Activated CD8-positive, alpha-beta memory T cell treated with anti-CD3 and anti-CD28 coated beads, Interleukin-2, amount 50 U/mL, for 24 hours (primary cell): ENCODE measurements around the gene HDAC11.
"Not testable (repeated sequence)": the region's sequence is repeated elsewhere in the genome, so short reads cannot be mapped to it uniquely, and the experiment has no call there.

Experiments used
- DNase-seq: peaks from one replicate; pipeline ENCODE4 v3.0.0-alpha.2; 2020; ENCODE audit errors: extremely low read depth

The HDAC11 gene

GRCh38 chr3:13507570-13508339 lies 27.6 kb downstream of the HDAC11 start:
- no peak for DNase-seq

- DNase-seq, result no peak
Measured at GRCh38 chr3:13508496-13508895, 28.4 kb downstream of the HDAC11 start.

- no peak for DNase-seq
Measured at GRCh38 chr3:13509059-13509815, 29.1 kb downstream of the HDAC11 start.

GRCh38 chr3:13509816-13510192 lies 29.7 kb downstream of the HDAC11 start:
- DNase-seq, result no peak

- DNase-seq, result no peak
Measured at GRCh38 chr3:13512451-13512850, 32.3 kb downstream of the HDAC11 start.

- no peak for DNase-seq
Measured at GRCh38 chr3:13513051-13513912, 33.2 kb downstream of the HDAC11 start.

- DNase-seq, result no peak
Measured at GRCh38 chr3:13513913-13514517, 33.9 kb downstream of the HDAC11 start.

GRCh38 chr3:13514639-13515435 lies 34.7 kb downstream of the HDAC11 start:
- no peak for DNase-seq

- no peak for DNase-seq
Measured at GRCh38 chr3:13515786-13516759, 36.0 kb downstream of the HDAC11 start.

GRCh38 chr3:13516760-13517135 lies 36.6 kb downstream of the HDAC11 start:
- no peak for DNase-seq

GRCh38 chr3:13517253-13517977 lies 37.3 kb downstream of the HDAC11 start:
- DNase-seq, result no peak

- no peak for DNase-seq
Measured at GRCh38 chr3:13518516-13518953, 38.4 kb downstream of the HDAC11 start.

GRCh38 chr3:13519006-13519791 lies 39.1 kb downstream of the HDAC11 start:
- no peak for DNase-seq

GRCh38 chr3:13520326-13520880 lies 40.3 kb downstream of the HDAC11 start:
- DNase-seq, result no peak

- DNase-seq, result no peak
Measured at GRCh38 chr3:13521309-13521708, 41.2 kb downstream of the HDAC11 start.

GRCh38 chr3:13521749-13522148 lies 41.6 kb downstream of the HDAC11 start:
- DNase-seq, result not testable (repeated sequence)

GRCh38 chr3:13522236-13522635 lies 42.1 kb downstream of the HDAC11 start:
- DNase-seq, result no peak
